GM08714 (cell line): ENCODE measurements around the gene GSN.

ENCODE experiments used
- H3K4me3 ChIP-seq: fragments of 200-500 bp; sonication (Bioruptor generic); 2 replicates; pipeline ENCODE4 v1.5.1; 2014; ENCODE audit warnings: mild to moderate bottlenecking, low read length, inconsistent platforms
- ZNF274 ChIP-seq: IDR thresholded peaks from 2 replicates; pipeline ENCODE4 v1.6.1; 2012; ENCODE audit warnings: mild to moderate bottlenecking, low read depth, low read length

The GSN gene

GRCh38 chr9:121371495-121372061 lies 103.6 kb downstream of the GSN start:
- no peak for TF ChIP-seq ZNF274
- no peak overlapping the region for H3K4me3 ChIP-seq

GRCh38 chr9:121372239-121373010 lies 104.5 kb downstream of the GSN start:
- no peak overlapping the region for H3K4me3 ChIP-seq
- no peak for TF ChIP-seq ZNF274

GRCh38 chr9:121373011-121373729 lies 105.2 kb downstream of the GSN start:
- no peak overlapping the region for H3K4me3 ChIP-seq
- no peak for TF ChIP-seq ZNF274

GRCh38 chr9:121376214-121376830 lies 108.4 kb downstream of the GSN start:
- no peak overlapping the region for H3K4me3 ChIP-seq
- no peak for TF ChIP-seq ZNF274

- no peak for TF ChIP-seq ZNF274
- no peak overlapping the region for H3K4me3 ChIP-seq
Measured at GRCh38 chr9:121380846-121381245, 112.9 kb downstream of the GSN start.
